Activated CD4-positive, CD25-positive, alpha-beta regulatory T cell (primary cell): ENCODE results near the gene ZGLP1.
A peak's percentile ranks its signal among the peaks of the same experiment; 100 is the strongest.

Source experiments
- DNase-seq, 4 experiments: peaks; one replicate each; lab custom pipeline; 2025; lab: John Stamatoyannopoulos, UW

ZGLP1 gene

DNA sequence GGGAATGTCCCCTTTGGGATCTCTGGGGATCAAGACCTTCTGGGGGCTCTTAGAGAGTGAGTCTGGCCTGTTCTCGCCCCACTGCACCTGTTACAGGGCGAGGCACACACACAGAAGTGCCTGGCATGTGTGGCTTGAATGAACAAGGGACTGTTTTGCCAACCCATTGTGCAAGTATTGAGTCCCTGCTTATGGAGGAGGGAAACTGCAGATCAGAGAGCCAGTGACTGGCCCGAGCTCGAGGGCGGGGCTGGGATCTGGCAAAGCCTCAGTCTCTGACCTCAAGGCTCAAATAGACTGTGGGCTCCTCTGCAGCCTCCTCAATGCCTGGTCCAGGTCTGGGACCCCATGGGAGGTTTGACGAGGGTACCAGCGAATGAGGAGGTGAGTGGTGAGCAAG lies 18.2 kb upstream of the ZGLP1 start:
- DNase-seq, result no peak

DNA sequence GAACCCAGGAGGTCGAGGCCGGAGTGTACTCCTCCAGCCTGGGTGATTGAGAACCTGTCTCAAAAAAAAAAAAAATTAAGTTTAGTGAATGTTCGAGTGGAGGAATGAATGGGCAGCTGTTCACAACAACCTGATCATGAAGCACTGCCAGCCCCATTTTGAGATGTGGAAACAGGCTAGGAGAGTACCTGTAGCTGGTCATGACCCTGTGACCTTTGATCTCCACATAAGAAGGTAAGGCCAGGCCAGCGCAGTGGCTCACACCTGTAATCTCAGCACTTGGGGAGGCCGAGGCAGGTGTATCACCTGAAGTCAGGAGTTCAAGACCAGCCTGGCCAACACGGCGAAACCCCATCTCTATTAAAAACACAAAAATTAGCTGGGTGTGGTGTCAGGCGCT lies 16.1 kb upstream of the ZGLP1 start:
- no peak for DNase-seq

DNA sequence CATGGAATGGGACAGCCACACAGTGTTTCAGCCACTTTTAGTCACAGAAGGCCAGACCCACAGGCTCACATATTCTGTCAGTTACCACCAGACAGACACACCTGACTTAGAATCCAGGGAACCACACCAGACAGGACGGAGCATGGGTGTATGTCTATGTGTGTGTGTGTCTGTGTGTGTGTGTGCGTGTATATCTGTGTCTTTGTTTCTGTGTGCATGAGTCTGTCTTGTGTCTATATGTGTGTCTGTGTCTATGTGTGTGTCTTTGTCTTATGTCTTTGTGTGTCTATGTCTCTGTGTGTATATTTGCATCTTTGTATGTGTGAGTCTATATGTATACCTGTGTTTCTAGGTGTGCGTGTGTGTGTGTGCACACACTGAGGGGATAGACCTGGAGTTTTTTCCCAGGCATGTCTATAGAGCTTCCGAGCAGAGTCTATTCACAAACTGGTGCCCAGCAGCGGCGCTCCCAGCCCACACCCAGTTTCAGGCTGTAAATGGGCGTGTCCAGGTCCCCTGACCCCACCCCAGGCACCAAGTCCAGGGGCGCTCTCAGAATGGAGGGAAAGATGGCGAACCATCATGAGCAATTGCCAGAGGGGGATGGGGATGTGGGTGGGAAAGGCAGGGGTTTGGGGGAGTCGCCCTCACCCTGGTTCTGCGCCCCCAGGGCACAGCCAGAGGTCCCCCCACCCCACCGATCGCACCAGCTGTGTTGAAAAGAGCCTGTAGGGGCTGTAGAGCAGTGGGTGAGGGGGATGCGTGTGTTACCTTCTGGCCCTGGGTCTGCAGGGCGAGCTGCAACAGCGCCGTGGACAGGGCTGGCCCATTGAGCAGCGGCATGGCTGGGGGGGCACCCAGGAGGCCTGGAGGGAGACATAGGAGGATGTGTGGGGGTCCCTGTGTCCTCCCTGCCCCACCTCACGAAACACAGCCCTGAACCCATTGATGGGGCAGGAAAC lies 12.5 kb upstream of the ZGLP1 start:
- DNase-seq, result no peak

DNA sequence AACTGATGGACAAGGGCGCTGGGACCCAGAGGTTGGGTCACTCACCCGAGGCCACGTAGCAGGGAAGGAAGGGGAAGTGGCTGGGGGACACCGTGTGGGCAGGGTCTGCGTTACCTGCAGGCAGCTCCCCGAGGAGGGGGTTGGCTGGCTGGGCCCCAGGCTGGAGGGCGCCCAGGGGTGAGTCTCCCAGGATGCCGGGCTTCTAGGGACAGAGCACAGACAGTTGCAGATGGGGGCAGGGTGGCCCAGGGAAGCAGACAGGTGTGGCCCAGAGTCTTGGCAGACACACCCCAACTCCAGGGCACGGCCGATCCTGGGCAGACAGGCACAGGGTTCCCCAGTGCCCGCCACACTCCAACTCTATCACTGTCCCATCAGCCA lies 11.8 kb upstream of the ZGLP1 start:
- no peak for DNase-seq

DNA sequence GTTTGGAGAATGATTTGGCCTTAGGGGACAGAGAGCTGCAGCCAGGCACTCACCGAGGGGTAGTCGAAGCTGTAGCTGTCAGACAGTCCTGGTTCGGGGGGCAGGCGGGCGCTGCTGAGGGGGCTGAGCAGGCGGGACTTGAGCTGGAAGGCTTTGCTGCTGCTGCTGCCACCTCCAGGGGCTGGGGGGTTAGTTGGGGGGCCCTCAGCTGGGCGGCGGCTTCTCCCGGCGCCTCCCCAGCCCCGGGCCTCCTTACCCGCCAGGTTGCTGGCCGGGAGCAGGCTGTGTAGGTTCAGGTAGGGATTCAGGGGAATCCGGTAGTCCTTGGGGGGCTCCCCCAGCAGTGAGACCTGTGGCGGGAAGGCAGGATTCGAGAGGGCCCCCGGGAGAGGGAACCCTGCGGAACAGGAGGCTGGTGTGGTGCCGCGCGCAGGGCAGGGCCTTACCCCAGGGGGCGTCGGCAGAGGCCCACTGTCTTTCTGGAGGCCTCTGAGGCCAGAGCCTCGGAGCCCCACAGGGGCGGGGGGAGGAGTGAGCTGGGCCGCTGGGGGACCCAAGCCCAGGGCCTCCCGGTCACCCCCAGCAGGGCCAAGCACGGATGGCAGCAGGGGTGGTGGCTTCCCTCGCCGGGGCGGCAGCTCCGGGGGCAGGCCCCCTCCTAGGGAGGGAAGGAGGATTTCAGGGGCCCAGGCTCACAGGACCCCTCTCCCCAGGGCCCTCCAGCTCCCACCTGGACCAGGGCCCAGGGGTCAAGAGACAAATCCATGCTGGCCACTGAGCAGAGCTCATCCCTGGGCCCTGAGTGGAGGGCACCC lies 11.2 kb upstream of the ZGLP1 start:
- DNase-seq, result no peak

DNA sequence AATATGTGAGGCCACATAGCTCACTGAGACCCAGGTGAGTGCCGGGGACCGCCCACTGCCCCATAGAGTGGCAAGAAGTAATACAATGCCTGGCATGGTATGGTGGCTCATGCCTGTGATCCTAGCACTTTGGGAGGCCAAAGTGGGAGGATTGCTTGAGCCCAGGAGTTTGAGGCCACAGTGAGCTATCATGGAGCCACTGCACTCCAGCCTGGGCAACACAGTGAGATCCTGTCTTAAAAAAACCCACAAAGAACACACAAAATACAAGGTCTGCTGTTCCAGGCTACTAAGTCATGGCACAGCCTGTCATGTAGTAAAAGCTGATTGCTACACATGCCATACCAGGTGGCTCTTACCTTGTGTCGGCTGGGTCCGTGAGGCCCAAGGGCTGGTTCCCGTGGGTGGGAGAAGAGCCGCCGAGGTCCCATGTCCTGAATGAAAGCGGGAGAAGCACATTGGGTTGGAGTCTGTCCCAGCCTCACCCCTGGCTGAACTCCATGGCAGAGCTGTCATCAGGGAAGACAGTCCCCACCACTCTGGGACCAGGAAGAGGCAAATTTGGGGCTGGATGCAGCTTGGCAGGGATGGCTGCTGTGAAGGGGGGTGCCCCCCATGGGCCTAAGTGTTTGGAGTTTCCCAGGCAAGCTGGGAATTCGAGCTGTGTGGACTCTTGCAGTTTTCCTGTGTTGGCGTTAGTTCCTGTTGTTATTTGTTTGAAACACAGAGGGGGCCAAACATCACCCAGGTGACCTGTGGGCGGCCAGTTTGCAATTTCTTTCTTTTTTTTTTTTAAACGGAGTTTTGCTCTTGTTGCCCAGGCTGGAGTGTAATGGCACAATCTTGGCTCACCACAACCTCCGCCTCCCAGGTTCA lies 9.4 kb upstream of the ZGLP1 start:
- DNase-seq, result no peak

DNA sequence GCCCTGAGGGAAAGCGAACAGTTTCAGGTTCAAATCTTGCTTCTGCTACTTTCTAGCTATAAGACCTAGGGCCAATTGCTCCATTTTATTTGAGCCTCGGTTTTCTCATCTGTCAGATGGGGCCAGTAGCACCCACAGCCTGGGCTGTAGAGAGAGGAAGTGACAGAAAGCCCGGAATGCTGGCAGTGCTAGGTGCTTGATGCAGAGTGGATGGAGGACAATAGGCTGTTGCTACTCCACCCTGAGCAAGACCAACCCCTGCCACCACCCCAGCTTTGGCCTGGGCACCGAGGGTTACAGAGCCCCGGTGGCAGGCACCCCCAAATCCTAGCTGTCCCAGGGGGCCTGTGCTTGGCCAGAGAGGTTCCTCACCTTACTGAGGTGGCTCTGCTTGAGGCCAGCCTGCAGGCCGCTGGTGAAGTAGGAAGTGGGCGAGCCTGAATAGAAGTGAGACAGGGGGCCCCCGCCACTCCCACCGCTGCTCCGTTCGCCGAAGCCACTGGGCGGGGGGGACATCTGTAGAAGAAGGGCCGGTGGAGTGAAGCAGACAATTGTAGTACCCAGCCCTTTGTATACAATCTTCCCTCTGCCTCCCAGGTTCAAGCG lies 8.3 kb upstream of the ZGLP1 start:
- no peak for DNase-seq

DNA sequence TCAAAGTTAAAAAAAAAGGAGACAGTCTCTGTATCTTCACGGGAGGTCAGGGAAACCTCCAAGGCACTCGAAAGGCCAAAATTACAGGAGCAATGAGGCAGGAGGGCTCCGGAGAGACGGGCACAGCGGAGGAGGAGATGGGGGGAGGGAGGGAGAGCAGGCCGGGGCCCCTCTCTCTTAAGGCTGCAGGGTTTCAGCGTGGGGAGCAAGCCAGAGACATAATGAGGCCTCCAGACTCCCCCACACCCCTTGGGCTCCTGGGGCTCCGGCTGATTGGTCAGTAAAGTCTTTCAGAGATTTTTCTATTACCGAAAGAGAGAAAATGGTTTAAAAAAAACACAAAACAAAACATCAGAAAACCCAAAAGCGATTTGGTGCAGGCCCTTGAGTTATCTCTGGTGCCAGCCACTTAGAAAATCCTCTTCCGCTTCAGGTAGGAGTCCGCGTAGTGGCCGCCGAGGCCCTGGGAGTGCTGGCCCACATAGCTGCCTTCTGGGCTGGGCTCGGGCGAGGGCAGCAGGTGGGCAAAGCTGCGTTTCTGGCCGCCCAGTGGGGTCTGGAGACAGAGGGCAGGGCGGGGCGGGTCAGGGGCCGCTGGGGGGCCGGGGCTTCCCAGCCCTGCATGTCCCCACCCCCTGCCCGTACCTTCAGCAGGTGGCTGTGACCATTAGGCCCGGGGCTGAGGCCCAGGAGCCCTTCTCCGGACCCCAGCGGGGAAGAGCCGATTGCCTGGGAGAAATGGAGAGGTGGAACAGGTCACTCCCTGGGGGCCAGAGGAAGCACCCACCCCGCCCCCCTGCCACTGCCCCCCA lies 7.6 kb upstream of the ZGLP1 start:
- no peak for DNase-seq

DNA sequence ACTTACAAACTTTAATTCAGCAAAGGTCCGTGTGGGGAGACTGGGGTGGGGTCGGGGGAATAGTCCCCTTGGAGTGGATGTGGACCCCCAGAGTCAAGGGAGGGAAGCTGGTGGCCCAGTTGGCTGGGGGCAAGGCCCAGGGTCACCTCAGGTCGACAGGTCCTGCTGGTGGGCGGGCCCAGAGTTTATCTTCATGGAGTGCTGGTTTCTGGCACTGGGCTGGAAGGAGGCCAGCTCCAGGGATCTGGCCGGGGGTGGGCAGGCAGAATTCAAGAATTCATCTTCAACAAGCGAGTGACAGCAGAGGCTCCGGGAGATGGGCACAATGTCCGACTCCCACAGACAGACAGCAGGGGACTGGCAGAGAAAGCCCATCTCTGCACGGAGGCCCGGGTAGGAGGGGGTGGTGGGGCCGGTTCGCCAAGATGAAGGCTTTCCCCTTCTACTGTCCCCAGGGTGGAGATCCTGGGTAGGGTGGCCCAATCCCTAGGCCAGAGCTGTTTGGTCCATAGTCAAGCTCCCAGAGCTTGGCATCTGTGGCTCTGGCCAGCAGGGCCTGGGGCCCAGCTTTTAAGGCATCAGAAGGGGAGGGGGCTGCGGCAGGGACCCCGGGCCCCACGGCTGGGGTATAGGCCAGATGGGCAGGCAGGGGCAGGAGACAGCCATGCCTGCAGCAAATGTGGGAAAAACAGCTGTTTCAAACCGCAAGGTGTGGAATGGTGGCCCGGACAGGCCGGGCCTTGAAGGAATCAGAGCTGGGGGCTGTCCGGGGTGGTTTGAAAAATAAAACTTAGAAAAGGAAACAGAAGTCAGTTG lies 6.8 kb upstream of the ZGLP1 start:
- no peak for DNase-seq

DNA sequence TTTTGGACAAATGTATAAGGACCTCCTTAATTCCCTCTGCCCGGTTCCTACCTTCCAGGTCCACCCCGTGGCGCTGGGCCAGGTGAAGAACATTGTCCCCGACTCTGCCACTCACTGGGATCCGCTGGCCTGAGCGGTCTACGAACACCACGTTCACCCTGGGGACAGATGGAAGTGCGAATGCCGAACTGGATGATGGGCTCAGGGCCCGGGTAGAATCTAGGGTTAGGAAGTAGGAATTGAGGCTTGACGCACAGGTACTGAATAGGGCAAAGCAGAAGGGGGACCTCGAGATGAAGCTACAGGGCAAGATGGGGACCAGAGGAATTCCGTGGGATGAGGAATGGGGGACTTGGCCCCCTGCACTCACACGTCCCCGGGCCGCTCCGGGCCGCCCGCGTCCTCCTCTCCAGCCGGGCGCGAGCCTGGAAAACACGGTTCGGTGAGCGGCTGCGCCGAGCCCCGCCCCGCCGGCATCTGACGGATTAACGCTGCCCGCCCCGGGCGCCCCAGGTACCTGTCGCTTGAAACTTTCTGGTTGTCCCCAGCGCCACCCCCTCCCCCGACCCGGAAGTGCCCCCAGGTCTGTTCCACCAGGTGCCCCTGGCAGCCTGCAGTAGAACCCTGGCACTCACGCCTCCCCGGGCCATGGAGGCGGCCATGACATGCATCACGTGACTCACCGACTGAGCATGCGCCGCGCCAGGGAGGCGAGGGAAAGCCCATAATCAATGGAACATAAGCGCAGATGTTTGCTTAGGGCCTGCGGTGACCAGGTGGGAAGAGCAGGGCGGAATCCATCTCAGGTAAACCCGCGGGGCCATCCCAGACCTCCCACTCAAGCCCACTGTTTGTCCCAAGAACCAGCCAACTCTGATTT lies 6.0 kb upstream of the ZGLP1 start, which contains the start of gene FDX2:
Gene FDX2 (minus strand): TSS at position 681 of the 880 bp plus-strand sequence. CDS start 19 bp downstream, at position 662.
- DNase-seq, result peak; percentile 77 to 86 (median 81)

DNA sequence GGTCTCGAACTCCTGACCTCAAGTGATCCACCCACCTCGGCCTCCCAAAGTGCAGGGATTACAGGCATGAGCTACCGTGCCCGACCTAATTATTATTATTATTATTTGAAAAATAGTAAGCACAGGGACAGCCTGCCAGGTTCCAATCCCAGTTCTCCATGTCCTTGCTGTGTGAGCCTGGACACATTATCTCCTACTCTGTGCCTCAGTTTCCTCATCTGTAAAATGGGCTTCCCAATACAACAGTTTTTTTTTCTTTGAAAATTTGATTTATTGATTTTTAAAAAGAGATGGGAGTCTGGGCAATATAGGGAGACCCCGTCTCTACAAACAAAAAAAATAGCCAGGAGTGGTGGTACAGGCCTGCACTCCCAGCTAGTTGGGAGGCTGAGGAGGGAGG lies 3.3 kb downstream of the ZGLP1 start:
- no peak for DNase-seq

DNA sequence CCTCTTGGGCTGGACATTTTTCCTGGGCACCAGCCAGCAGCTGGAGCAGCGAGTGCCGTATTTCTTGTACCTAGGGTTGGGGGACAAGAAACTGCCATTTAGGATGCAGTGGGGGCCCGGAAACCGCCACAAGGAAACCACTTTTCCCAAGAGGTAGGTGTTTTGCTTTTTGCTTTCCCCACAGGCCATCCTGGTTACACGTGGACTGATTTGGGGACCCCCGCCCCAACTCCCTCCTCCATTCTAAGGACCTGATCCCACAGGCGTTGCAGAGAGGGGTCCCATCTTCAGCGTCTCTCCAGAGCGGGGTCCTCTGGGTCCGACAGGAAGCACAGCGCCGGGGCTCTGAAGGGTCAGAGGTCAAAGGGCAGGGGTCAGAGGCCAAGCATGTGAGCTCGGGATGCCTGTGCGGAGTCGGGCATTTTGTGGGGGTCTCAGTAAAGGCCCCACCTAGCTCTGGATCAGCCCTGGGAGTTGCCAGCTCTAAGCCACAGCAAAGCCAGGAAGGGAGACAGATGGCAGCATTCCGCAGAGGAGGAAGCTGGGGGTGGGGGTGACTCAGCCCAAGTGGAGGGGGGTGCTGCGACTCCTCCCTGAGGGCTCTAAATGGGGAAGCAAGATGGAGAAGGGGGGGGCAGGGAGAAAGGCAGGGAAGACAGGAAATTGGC lies 4.3 kb downstream of the ZGLP1 start:
- DNase-seq, result no peak

DNA sequence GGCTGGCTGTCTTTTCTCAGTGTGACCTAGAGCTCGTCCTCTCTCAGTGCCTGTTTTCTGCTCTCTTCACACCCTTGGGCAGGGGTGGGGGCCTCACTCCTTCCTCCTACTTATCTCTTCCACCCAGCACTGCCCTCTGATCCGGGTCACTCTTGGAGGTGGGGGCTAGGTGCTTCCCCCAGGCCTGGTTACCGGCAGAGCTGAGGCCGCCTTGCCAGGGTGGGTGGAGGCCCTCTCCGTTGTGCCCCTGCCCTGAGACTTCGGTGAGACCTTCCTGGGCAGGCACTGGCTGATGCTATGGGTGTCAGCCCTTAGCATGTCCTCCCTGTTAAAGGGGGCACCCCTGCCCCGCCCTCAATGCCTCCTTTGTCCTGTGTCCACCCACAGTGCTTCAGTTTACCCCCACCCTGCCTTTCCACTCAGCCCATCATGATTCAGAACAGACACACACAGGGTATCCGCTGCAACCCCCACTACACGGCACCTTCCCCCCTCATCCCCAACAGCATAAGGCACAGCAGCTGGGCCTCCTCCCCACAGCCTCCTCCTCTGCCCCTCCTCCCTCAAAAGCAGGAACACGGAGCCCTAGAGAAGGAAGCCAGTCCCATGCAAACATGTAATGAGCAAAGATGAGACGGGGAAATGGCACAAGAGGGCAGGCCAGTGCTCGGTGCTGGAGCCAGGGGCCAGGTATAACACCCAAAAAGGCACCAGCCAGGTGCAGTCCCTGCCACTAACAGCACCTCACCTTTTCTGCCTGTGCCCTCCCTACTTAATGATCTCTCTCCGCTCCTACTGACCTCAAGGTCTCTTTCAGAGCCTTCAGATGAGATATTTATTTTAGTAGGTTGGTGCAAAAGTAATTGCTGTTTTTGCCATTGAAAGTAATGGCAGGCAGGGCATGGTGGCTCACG lies 9.8 kb downstream of the ZGLP1 start:
- DNase-seq, result no peak

DNA sequence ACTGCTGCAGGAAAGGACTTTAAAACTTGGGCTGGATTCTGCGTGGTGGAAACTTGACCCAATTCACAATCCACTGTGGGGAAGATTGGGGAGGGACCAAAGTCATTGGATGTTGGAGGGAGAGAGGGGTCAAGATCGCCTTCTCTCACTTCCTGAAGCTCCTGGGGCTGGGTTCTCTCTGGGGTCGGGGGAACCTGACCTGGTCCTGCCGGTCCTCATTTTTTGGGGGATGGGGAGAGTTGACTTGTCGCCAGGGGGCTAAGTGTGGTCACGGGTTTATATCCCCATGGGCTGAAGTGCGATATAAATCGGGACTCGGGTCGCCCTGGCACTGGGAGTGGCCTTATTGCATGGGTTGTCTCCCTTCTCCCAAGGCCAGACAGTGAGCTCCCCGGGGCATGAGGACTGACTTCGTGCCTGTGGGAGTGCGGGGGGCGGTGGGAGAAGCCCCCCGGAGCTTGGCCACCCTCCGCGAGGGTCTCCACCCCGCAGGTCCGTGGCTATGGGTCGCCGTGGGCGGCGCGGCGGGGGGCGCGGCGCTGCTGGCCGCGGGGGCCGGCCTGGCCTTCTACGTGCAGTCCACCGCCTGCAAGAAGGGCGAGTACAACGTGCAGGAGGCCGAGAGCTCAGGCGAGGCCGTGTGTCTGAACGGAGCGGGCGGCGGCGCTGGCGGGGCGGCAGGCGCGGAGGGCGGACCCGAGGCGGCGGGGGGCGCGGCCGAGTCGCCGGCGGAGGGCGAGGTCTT lies 13.6 kb downstream of the ZGLP1 start:
- DNase-seq, result no peak

DNA sequence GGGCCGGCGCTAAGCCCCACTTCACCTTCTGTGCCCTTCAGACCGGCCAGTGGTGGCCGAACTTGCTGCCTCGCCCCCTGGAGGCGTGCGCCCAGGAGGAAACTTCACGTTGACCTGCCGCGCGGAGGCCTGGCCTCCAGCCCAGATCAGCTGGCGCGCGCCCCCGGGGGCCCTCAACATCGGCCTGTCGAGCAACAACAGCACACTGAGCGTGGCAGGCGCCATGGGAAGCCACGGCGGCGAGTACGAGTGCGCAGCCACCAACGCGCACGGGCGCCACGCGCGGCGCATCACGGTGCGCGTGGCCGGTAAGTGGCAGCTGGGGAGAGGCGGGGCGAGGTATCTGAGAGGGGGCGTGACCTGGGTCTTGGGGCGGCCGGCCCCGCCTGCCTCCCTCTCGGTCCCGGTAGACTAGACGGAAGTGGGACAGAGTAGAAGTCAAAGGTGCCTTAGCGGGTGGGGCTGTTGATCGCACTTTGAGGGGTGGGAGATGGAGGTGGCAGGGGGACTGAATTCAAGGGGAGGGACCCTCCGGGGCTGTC lies 14.2 kb downstream of the ZGLP1 start:
- DNase-seq, result peak in 2 of 4 experiments; percentile 45 to 46

DNA sequence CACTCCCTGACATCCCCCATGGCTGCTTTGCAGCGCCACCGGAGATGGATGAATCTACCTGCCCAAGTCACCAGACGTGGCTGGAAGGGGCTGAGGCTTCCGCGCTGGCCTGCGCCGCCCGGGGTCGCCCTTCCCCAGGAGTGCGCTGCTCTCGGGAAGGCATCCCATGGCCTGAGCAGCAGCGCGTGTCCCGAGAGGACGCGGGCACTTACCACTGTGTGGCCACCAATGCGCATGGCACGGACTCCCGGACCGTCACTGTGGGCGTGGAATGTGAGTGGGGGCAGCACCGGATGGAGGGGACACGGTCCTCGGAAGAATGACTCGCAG lies 15.3 kb downstream of the ZGLP1 start:
- DNase-seq, result no peak
